A673 (cell line): ENCODE data around the gene PIGU. TPM values are rescaled to one million over a fixed set of nuclear protein-coding genes. Genes with fewer than 3 reads are reported as not detected.

Experiments used
- BruUV-seq: library from RNA; stranded (reverse); fragments of 400-500 nt; replicated peaks from 2 replicates; lab custom pipeline; 2021; lab: Mats Ljungman, UMichigan
- CTCF ChIA-PET: fragments of 300-600 bp; sonication (Branson Sonifier 250); formaldehyde crosslinking; loops from one replicate; lab custom pipeline; 2022; ENCODE audit warnings: antibody characterized with exemption; lab: Charles Lee
- POLR2A ChIA-PET: fragments of 300-600 bp; sonication (Branson Sonifier 250); formaldehyde crosslinking; loops from one replicate; lab custom pipeline; 2022; ENCODE audit warnings: antibody characterized with exemption; ENCODE audit not compliant: low non-redundant PET; lab: Charles Lee
- DNase-seq: peaks from one replicate; pipeline ENCODE4 v3.0.0-alpha.2; 2015; ENCODE audit warnings: low spot score
- H3K27ac ChIP-seq: fragments of 200-600 bp; sonication (generic); 2 replicates; pipeline ENCODE4 v1.5.1; 2016; ENCODE audit warnings: mixed run types, low read depth, mild to moderate bottlenecking, mixed read lengths, antibody characterized with exemption, low read length; ENCODE audit not compliant: poor library complexity, severe bottlenecking
- H3K27me3 ChIP-seq: fragments of 200-600 bp; sonication (generic); replicated peaks from 2 replicates; pipeline ENCODE4 v1.6.1; 2017; ENCODE audit warnings: mixed run types, low read depth, mild to moderate bottlenecking, mixed read lengths, antibody characterized with exemption, low read length; ENCODE audit not compliant: insufficient read depth, poor library complexity
- H3K36me3 ChIP-seq: fragments of 200-600 bp; sonication (generic); 2 replicates; pipeline ENCODE4 v1.6.1; 2016; ENCODE audit warnings: mixed run types, mild to moderate bottlenecking, mixed read lengths, antibody characterized with exemption, low read length; ENCODE audit not compliant: insufficient read depth, poor library complexity, severe bottlenecking
- H3K4me1 ChIP-seq: fragments of 200-600 bp; sonication (generic); 2 replicates; pipeline ENCODE4 v1.6.1; 2017; ENCODE audit warnings: mixed run types, mild to moderate bottlenecking, mixed read lengths, antibody characterized with exemption, low read length; ENCODE audit not compliant: insufficient read depth, poor library complexity, severe bottlenecking
- H3K4me3 ChIP-seq: fragments of 200-600 bp; sonication (generic); 2 replicates; pipeline ENCODE4 v1.5.1; 2016; ENCODE audit warnings: low read depth, mixed run types, mild to moderate bottlenecking, mixed read lengths, low read length; ENCODE audit not compliant: poor library complexity, severe bottlenecking
- H3K9me3 ChIP-seq: fragments of 200-600 bp; sonication (generic); 2 replicates; pipeline ENCODE4 v1.6.1; 2016; ENCODE audit warnings: mixed run types, low read depth, mild to moderate bottlenecking, mixed read lengths, antibody characterized with exemption, low read length; ENCODE audit not compliant: poor library complexity, severe bottlenecking
- CTCF ChIP-seq: fragments of 300-800, 200-600 bp; sonication (generic); conservative IDR thresholded peaks from 2 replicates; pipeline ENCODE4 v1.5.1; 2017; ENCODE audit warnings: low read depth, mild to moderate bottlenecking, antibody characterized with exemption, low read length, moderate library complexity, mixed read lengths
- EZH2 ChIP-seq: fragments of 200-600 bp; sonication (generic); IDR thresholded peaks from 2 replicates; pipeline ENCODE4 v1.6.1; 2017; ENCODE audit warnings: borderline replicate concordance, low read depth, mild to moderate bottlenecking, mixed read lengths, antibody characterized with exemption, low read length; ENCODE audit not compliant: poor library complexity, severe bottlenecking
- intact Hi-C: fragments of 100-400 bp; cut with micrococcal nuclease; formaldehyde crosslinking; loops from one replicate; pipeline ENCODE4 v1.10.0; 2022; ENCODE audit not compliant: unreplicated experiment
- total RNA-seq: library from RNA; stranded (reverse); gene quantifications from 2 replicates; pipeline ENCODE4 v1.2.3, GENCODE V29; 2021

Gene PIGU
- total RNA-seq, 1 experiment from 2014 or later, result 31.4 TPM

DNA sequence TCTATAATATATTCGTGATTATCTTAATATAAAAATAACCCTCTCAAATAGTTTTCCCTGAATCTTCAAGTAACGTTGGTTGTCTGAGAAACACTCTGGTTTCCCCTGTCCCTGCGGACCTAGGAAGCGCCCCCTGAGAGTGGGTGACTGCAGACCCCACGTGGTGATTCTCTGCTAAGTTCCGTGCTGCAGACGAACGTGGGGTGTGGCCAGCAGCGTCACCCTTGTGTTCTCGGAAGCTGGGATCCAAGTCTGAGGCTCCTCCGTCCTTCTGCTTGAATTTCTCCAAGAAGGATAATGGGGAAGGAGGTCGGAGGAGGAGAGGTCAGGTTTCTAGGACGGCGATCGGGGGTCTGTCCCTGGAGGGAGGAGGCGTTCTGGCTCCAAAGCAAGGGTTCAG lies 135.0 kb downstream of the PIGU start:
- H3K27ac ChIP-seq, result no peak overlapping the region
- peaks cover 23% of the 10 kb centered on the region for H3K36me3 ChIP-seq
- no peak overlapping the region for H3K4me3 ChIP-seq
- CTCF ChIA-PET, result interaction anchor here (0.6 to 1.2 kb wide), 2 partner anchors 17 to 229 kb away, joined by 3 to 4 read pairs; partner anchors contain the start of gene MAP1LC3A
- no peaks in the 10 kb centered on the region for H3K4me1 ChIP-seq
- H3K9me3 ChIP-seq, result no peaks in the 10 kb centered on the region
- TF ChIP-seq EZH2 (no peak), CTCF (no peak)
- intact Hi-C loops, result no loop called here
- BruUV-seq, result no TSS peak
- POLR2A ChIA-PET, result no interaction called here
- H3K27me3 ChIP-seq, result no peaks in the 10 kb centered on the region
- no peak for DNase-seq

- intact Hi-C loops, result no loop called here
- no peak overlapping the region for H3K27ac ChIP-seq
- H3K27me3 ChIP-seq, result no peaks in the 10 kb centered on the region
- no peak for DNase-seq
- no peak overlapping the region for H3K4me3 ChIP-seq
- ChIA-PET POLR2A (no interaction called here), CTCF (interaction anchor here (0.6 to 1.2 kb wide), 2 partner anchors 17 to 229 kb away, joined by 3 to 4 read pairs; partner anchors contain the start of gene MAP1LC3A)
- BruUV-seq, result no TSS peak
- H3K36me3 ChIP-seq, result peaks cover 26% of the 10 kb centered on the region
- TF ChIP-seq CTCF (no peak), EZH2 (no peak)
- no peaks in the 10 kb centered on the region for H3K9me3 ChIP-seq
- no peaks in the 10 kb centered on the region for H3K4me1 ChIP-seq
These were observed 135.5 kb downstream of the PIGU start for GRCh38 chr20:34541264-34541901.

- H3K27me3 ChIP-seq, result no peaks in the 10 kb centered on the region
- ChIA-PET CTCF (interaction anchor here (1.2 kb wide), 1 partner anchor 228 kb away, joined by 4 read pairs; no protein-coding TSS in a partner anchor), POLR2A (no interaction called here)
- peaks cover 33% of the 10 kb centered on the region for H3K36me3 ChIP-seq
- DNase-seq, result no peak
- TF ChIP-seq CTCF (no peak), EZH2 (no peak)
- no peak overlapping the region for H3K4me3 ChIP-seq
- no TSS peak for BruUV-seq
- intact Hi-C loops, result no loop called here
- H3K9me3 ChIP-seq, result no peaks in the 10 kb centered on the region
- H3K27ac ChIP-seq, result no peak overlapping the region
- no peaks in the 10 kb centered on the region for H3K4me1 ChIP-seq
These were observed 136.2 kb downstream of the PIGU start for GRCh38 chr20:34540596-34541263.
